ENCODE data around the gene ACP4. TPM values are rescaled to one million over a fixed set of nuclear protein-coding genes. Genes with fewer than 3 reads are reported as not detected.

ACP4 gene
- total RNA-seq, 4 donors from 2014 or later: not detected

GRCh38 chr19:50777261-50777660 is 13.0 kb upstream of the ACP4 start:
- TF ChIP-seq, protein P1, sequence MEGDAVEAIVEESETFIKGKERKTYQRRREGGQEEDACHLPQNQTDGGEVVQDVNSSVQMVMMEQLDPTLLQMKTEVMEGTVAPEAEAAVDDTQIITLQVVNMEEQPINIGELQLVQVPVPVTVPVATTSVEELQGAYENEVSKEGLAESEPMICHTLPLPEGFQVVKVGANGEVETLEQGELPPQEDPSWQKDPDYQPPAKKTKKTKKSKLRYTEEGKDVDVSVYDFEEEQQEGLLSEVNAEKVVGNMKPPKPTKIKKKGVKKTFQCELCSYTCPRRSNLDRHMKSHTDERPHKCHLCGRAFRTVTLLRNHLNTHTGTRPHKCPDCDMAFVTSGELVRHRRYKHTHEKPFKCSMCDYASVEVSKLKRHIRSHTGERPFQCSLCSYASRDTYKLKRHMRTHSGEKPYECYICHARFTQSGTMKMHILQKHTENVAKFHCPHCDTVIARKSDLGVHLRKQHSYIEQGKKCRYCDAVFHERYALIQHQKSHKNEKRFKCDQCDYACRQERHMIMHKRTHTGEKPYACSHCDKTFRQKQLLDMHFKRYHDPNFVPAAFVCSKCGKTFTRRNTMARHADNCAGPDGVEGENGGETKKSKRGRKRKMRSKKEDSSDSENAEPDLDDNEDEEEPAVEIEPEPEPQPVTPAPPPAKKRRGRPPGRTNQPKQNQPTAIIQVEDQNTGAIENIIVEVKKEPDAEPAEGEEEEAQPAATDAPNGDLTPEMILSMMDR (IDR thresholded peaks at IDR 0.05; ENCODE audit: low read depth): no peak

GRCh38 chr19:50777830-50778303 is 12.3 kb upstream of the ACP4 start:
- TF ChIP-seq, protein P1 (IDR thresholded peaks at IDR 0.05; ENCODE audit: low read depth): no peak

- TF ChIP-seq, protein P1 (IDR thresholded peaks at IDR 0.05; ENCODE audit: low read depth): no peak
Measured at GRCh38 chr19:50778906-50779430, 11.2 kb upstream of the ACP4 start.

- TF ChIP-seq, protein P1 (IDR thresholded peaks at IDR 0.05; ENCODE audit: low read depth): no peak
Measured at GRCh38 chr19:50779504-50780457, 10.4 kb upstream of the ACP4 start.

GRCh38 chr19:50780753-50781435 is 9.3 kb upstream of the ACP4 start:
- TF ChIP-seq, protein P1 (IDR thresholded peaks at IDR 0.05; ENCODE audit: low read depth): no peak

- TF ChIP-seq, protein P1 (IDR thresholded peaks at IDR 0.05; ENCODE audit: low read depth): no peak
Measured at GRCh38 chr19:50784710-50785109, 5.5 kb upstream of the ACP4 start.

GRCh38 chr19:50785329-50785728 is 4.9 kb upstream of the ACP4 start:
- TF ChIP-seq, protein P1 (IDR thresholded peaks at IDR 0.05; ENCODE audit: low read depth): no peak
